Measurements from ENCODE around the gene FRY. TPM values are rescaled to one million over a fixed set of nuclear protein-coding genes. Genes with fewer than 3 reads are reported as not detected.

Gene FRY
- total and polyA plus RNA-seq, 2 of the 13 experiments (the other 11 are each of a cell fraction or from before 2014, with no cell fraction given): 8.2 to 13.1 TPM

- TF ChIP-seq HNF1A (IDR thresholded peaks at IDR 0.05; ENCODE audit: low read depth): no peak
- peak; percentile 36; the same call in 1 of the 2 replicates for TF ChIP-seq HNF1A (CRISPR knock-in tag; IDR thresholded peaks at IDR 0.05; ENCODE audit: borderline replicate concordance)
- TF ChIP-seq THYN1 (CRISPR knock-in tag; IDR thresholded peaks at IDR 0.05; ENCODE audit: borderline replicate concordance, low read depth): no peak
- TF ChIP-seq NFE2L1 (CRISPR knock-in tag; IDR thresholded peaks at IDR 0.05; ENCODE audit: borderline replicate concordance): no peak
- TF ChIP-seq ZNF572 (CRISPR knock-in tag; IDR thresholded peaks at IDR 0.05): no peak
- TF ChIP-seq ZNF407 (CRISPR knock-in tag; IDR thresholded peaks at IDR 0.05; ENCODE audit: not compliant biosample characterization): no peak
- TF ChIP-seq MXD3 (CRISPR knock-in tag; IDR thresholded peaks at IDR 0.05): 0 out of 2 replicates have a peak, but pooled peaks have one; percentile 50
- TF ChIP-seq HOXA5 (CRISPR knock-in tag; IDR thresholded peaks at IDR 0.05): peak; percentile 28
- no peak; the same call in 1 of the 2 replicates for TF ChIP-seq ATF3 (CRISPR knock-in tag; IDR thresholded peaks at IDR 0.05)
- TF ChIP-seq ZNF333 (CRISPR knock-in tag; IDR thresholded peaks at IDR 0.05; ENCODE audit: borderline replicate concordance): no peak
- TF ChIP-seq PPARG (CRISPR knock-in tag; conservative IDR thresholded peaks at IDR 0.05): no peak
- TF ChIP-seq FOXA3 (CRISPR knock-in tag; IDR thresholded peaks at IDR 0.05): no peak
- no peak for TF ChIP-seq RBM22 (optimal IDR thresholded peaks at IDR 0.05; ENCODE audit: low read length)
- TF ChIP-seq SMC3 (IDR thresholded peaks at IDR 0.05; ENCODE audit: low read length): no peak
- peak; percentile 23; the same call in 1 of the 2 replicates for TF ChIP-seq FOXC1 (CRISPR knock-in tag; IDR thresholded peaks at IDR 0.05; ENCODE audit: borderline replicate concordance)
Measured at GRCh38 chr13:32315238-32316027, 283.9 kb downstream of the FRY start, which contains the start of the genes BRCA2 and ZAR1L (continued).

All from HepG2 (cell line).